Parathyroid adenoma (tissue), 2 donors: ENCODE results near the gene MAD1L1.

ENCODE experiments used
- H2AFZ ChIP-seq: fragments of 300-600 bp; sonication (generic); one replicate; pipeline ENCODE4 v1.7.0; 2017; ENCODE audit warnings: antibody characterized with exemption, mild to moderate bottlenecking
- H3K27ac ChIP-seq: fragments of 300-600 bp; sonication (generic); one replicate; pipeline ENCODE4 v1.7.0; 2017
- H3K27me3 ChIP-seq: fragments of 300-600 bp; sonication (generic); one replicate; pipeline ENCODE4 v1.7.0; 2017; ENCODE audit warnings: low read length; ENCODE audit not compliant: control insufficient read depth, insufficient read depth
- H3K36me3 ChIP-seq: fragments of 300-600 bp; sonication (generic); one replicate; pipeline ENCODE4 v1.7.0; 2017; ENCODE audit warnings: low read length; ENCODE audit not compliant: control insufficient read depth, insufficient read depth
- H3K4me1 ChIP-seq: fragments of 300-600 bp; sonication (generic); one replicate; pipeline ENCODE4 v1.7.0; 2017; ENCODE audit warnings: control low read depth
- H3K4me2 ChIP-seq: fragments of 300-600 bp; sonication (generic); one replicate; pipeline ENCODE4 v1.7.0; 2017; ENCODE audit warnings: low read length
- H3K4me3 ChIP-seq: fragments of 300-600 bp; sonication (generic); one replicate; pipeline ENCODE4 v1.7.0; 2017; ENCODE audit warnings: low read depth, low read length
- H3K79me2 ChIP-seq: fragments of 300-600 bp; sonication (generic); one replicate; pipeline ENCODE4 v1.7.0; 2017; ENCODE audit warnings: control low read depth
- H3K9ac ChIP-seq: fragments of 300-600 bp; sonication (generic); one replicate; pipeline ENCODE4 v1.7.0; 2017; ENCODE audit warnings: mild to moderate bottlenecking
- H3K9me3 ChIP-seq: fragments of 300-600 bp; sonication (generic); one replicate; pipeline ENCODE4 v1.7.0; 2017; ENCODE audit warnings: low read length; ENCODE audit not compliant: control insufficient read depth
- CTCF ChIP-seq: fragments of 300-600 bp; sonication (generic); IDR thresholded peaks from one replicate; pipeline ENCODE4 v1.7.0; 2017; ENCODE audit warnings: antibody characterized with exemption, mild to moderate bottlenecking
- donor health status: primary hyperparathyroidism.

Gene MAD1L1

DNA sequence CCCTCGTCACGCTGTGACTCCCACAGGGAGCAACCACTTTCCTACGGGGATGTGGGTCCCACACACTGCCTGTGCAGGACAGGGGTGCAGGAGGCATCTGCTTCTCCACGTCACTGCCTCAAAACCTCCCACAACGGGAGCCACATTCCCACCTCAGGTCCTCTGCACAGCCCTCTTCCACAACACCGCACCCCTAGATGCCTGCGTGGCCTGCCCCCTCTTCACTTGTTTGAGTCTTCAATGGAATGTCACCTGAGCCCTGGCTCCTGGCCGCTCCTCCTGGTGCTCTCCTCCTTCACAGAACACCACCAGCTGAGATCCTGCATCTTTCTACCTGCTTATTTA lies 73.6 kb downstream of the MAD1L1 start:
- Histone ChIP-seq H3K4me2 (no peak overlapping the region), H3K4me1 (no peaks in the 10 kb centered on the region), H3K9ac (no peak overlapping the region), H3K27ac (no peak overlapping the region), H3K27me3 (no peaks in the 10 kb centered on the region), H3K4me3 (no peak overlapping the region), H3K79me2 (peaks cover 5% of the 10 kb centered on the region), H2AFZ (no peak overlapping the region), H3K9me3 (no peaks in the 10 kb centered on the region), H3K36me3 (no peaks in the 10 kb centered on the region)
- no peak for TF ChIP-seq CTCF

DNA sequence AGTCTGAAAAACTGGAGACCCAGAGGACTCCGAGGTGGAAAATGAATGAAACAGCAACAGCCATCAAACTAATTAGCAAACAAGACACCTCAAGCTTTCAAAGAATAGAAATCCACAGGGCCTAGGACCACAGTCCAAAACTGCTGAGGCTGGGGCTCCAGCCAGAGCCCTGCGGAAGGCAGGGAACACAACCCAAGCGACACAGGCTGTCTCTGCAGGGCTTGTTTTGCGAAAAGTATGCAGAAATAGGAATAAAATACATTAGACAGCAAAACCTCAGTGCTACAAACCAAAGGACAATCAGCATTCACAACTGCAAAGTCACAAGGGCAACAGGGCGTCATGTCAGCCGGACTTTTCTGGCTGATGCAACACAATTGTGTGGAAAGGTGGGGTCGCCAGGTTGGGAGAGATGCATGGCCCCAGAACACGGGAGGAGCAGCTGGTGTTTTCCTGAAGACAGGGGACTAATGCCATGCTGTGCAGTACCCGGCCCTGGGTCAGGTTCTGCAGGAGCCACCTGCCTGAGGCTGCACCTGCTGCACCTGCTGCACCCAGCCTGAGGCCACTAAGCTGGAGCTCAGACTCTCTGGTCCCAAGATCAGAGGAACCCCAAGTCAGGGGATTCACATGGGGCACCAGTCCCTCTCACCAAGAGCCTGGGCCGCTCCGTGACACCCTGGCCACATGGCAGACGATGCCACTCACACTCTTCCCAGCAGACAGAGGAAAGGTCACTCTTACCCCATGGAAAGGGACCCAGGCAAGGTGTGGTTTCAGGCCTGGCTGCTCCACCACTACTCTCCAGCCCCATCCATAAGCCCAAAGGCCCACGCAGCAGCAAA lies 74.2 kb downstream of the MAD1L1 start:
- no peaks in the 10 kb centered on the region for H3K4me1 ChIP-seq
- no peaks in the 10 kb centered on the region for H3K27me3 ChIP-seq
- no peak overlapping the region for H3K9ac ChIP-seq
- no peak overlapping the region for H2AFZ ChIP-seq
- no peak for TF ChIP-seq CTCF
- peaks cover 2% of the 10 kb centered on the region for H3K79me2 ChIP-seq
- H3K36me3 ChIP-seq = no peaks in the 10 kb centered on the region
- no peaks in the 10 kb centered on the region for H3K9me3 ChIP-seq
- no peak overlapping the region for H3K4me2 ChIP-seq
- no peak overlapping the region for H3K4me3 ChIP-seq
- H3K27ac ChIP-seq = no peak overlapping the region

GRCh38 chr7:2157473-2158279 lies 75.1 kb downstream of the MAD1L1 start:
- H3K79me2 ChIP-seq = no peaks in the 10 kb centered on the region
- no peaks in the 10 kb centered on the region for H3K4me1 ChIP-seq
- H2AFZ ChIP-seq = no peak overlapping the region
- no peaks in the 10 kb centered on the region for H3K9me3 ChIP-seq
- no peaks in the 10 kb centered on the region for H3K36me3 ChIP-seq
- no peak for TF ChIP-seq CTCF
- H3K4me3 ChIP-seq = no peak overlapping the region
- H3K27ac ChIP-seq = no peak overlapping the region
- H3K4me2 ChIP-seq = no peak overlapping the region
- no peaks in the 10 kb centered on the region for H3K27me3 ChIP-seq
- H3K9ac ChIP-seq = no peak overlapping the region

DNA sequence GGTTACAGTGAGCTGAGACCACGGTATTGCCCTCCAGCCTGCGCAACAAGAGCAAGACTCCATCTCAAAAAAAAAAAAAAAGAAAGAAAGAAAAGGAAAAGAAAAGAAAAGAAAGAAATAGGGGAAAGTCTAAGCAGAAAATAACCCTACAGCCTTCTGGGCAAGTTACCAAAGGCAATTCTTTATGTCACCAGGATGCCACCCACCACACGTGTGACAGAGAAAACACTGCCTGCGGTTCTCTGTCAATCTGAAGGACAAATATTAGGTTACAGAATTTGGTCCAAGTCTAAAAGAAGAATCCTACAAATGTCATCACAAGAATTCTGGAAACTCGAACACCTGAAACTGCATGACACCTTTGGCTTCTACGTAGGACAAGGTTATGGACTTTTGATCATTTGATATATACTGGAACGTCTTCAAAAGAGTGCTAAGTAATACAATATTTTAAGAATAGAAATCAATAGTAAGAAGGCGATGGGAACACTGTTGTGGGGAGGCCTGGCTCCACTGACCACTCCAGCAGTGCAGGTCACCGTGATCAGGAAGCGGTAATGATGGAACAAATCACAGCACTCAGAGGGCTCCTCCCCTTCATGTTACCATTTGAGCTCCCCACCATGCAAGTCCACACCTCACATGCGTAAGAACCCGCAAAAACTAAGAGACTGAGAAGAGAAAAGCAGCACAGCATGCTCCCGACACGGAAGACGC lies 75.8 kb downstream of the MAD1L1 start:
- Histone ChIP-seq H3K9ac (no peak overlapping the region), H3K9me3 (no peaks in the 10 kb centered on the region), H3K4me3 (no peak overlapping the region), H3K4me2 (no peak overlapping the region), H3K27me3 (no peaks in the 10 kb centered on the region), H2AFZ (no peak overlapping the region), H3K4me1 (no peaks in the 10 kb centered on the region), H3K27ac (no peak overlapping the region), H3K79me2 (no peaks in the 10 kb centered on the region), H3K36me3 (no peaks in the 10 kb centered on the region)
- TF ChIP-seq CTCF = no peak
